Natural killer cell treated with Interleukin-12 subunit alpha and Interleukin-12 subunit beta and Interleukin-15 and Interleukin-18, amount 100 ng/mL, for 72 hours (primary cell): Measurements from ENCODE around the gene ZNF267. TPM values are rescaled to one million over a fixed set of nuclear protein-coding genes. Genes with fewer than 3 reads are reported as not detected.
"Not testable (repeated sequence)": the region's sequence is repeated elsewhere in the genome, so short reads cannot be mapped to it uniquely, and the experiment has no call there.

Experiments
- ATAC-seq, 2 donors: fragments of 150-1000 bp; cut with Tn5 transposase in 1 of 2; sonication (Bioruptor Pico), chemical (Tn5 transposase) in 1 of 2; 2 replicates each; pipeline ENCODE4 v1.10.0; 2021
- DNase-seq: peaks from one replicate; pipeline ENCODE4 v3.0.0; 2022; ENCODE audit warnings: low spot score
- H3K27ac Mint-ChIP-seq, 2 donors: 1 replicate in 1 of 2; 2 replicates in 1 of 2; pipeline ENCODE4 v1.8.0; 2022; ENCODE audit warnings: mixed read lengths in 2 of 2, mild to moderate bottlenecking in 1 of 2, moderate library complexity in 1 of 2
- H3K27me3 Mint-ChIP-seq, 2 donors: 1 replicate in 1 of 2; 2 replicates in 1 of 2; pipeline ENCODE4 v1.8.0; 2022; ENCODE audit warnings: mixed read lengths in 2 of 2
- H3K36me3 Mint-ChIP-seq: one replicate; pipeline ENCODE4 v1.8.0; 2022; ENCODE audit warnings: mixed read lengths
- H3K4me1 Mint-ChIP-seq, 2 donors: 1 replicate in 1 of 2; 2 replicates in 1 of 2; pipeline ENCODE4 v1.8.0; 2022; ENCODE audit warnings: low read depth in 2 of 2, mixed read lengths in 2 of 2, mild to moderate bottlenecking in 1 of 2
- H3K4me3 Mint-ChIP-seq: one replicate; pipeline ENCODE4 v1.8.0; 2022; ENCODE audit warnings: mixed read lengths
- H3K9me3 Mint-ChIP-seq: 2 replicates; pipeline ENCODE4 v1.8.0; 2022; ENCODE audit warnings: mixed read lengths
- total RNA-seq, 2 donors: library from RNA; stranded (reverse); gene quantifications; one replicate each; pipeline ENCODE4 v1.2.3, GENCODE V29; 2022

ZNF267 gene
- total RNA-seq, 2 donors from 2014 or later = 95.3 to 129 TPM

DNA sequence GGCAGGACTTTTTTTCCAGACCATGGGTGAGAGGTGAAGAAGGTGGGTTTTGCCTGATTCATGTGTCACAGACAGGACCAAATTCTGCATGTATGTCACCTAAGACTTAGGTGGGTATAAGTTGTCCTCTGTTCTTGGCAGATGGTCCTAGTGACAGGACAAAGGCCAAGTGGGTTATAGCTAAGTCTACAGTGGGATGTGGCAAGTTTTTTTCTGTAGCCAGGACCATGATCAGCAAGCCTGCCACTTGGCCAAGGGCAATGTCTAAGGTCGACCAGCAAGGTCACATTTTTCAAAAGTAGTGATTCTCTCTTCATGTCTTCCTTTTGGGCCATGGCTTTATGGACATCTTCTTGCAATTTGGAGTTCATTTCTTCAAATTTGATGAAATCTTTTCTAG, 20.2 kb downstream of the ZNF267 start:
- peaks cover 90% of the 10 kb centered on the region for H3K36me3 Mint-ChIP-seq
- DNase-seq (no peak), ATAC-seq (no peak)
- H3K27me3 Mint-ChIP-seq = no peaks in the 10 kb centered on the region
- peak overlapping the region in 1 of 2 donors; percentile 58 for H3K27ac Mint-ChIP-seq
- H3K4me3 Mint-ChIP-seq = no peak overlapping the region
- H3K4me1 Mint-ChIP-seq = peaks cover 44 to 65% of the 10 kb centered on the region in 2 donors
- peaks cover 15% of the 10 kb centered on the region for H3K9me3 Mint-ChIP-seq

DNA sequence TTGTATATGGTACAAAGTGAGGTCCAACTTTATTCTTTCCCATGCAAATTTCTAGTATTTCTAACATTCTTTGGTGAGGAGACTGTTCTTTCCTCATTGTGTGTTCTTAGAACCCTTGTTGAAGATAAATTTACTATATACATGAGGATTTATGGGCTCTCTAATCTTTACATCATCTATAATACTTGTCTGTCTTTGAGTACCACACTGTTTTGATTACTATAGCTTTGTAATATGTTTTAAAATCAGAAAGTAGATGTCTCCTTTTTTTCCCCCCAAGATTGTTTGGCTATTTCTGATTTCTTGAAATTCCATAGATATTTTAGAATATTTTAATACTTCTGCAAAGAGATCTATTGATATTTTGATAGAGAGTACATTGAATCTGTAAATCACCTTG, 23.7 kb downstream of the ZNF267 start:
- Mint-ChIP-seq H3K36me3 (peaks cover 79% of the 10 kb centered on the region), H3K27me3 (no peaks in the 10 kb centered on the region), H3K4me1 (peaks cover 28 to 52% of the 10 kb centered on the region in 2 donors), H3K9me3 (peaks cover 10% of the 10 kb centered on the region), H3K4me3 (no peak overlapping the region), H3K27ac (no peak overlapping the region)
- DNase-seq (no peak), ATAC-seq (no peak)

DNA sequence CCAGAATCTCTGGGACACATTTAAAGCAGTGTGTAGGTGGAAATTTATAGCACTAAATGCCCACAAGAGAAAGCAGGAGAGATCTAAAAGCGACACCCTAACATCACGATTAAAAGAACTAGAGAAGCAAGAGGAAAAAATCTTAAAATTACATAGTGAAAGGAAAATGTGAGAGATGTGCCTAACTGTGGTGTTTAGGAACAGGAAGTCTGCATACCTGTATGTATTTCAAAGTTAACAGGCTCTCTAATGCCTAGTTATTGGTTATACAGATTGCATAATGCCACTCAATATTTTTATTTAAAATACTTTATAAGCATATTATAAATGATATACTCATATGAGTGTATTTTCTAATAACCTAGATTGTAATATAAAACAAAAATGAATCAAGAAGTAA, 25.9 kb downstream of the ZNF267 start:
- no peaks in the 10 kb centered on the region for H3K27me3 Mint-ChIP-seq
- peaks cover 18% of the 10 kb centered on the region for H3K9me3 Mint-ChIP-seq
- H3K27ac Mint-ChIP-seq = peak overlapping the region in 1 of 2 donors; percentile 27
- H3K36me3 Mint-ChIP-seq = peaks cover 80% of the 10 kb centered on the region
- peak overlapping the region; percentile 23 for H3K4me3 Mint-ChIP-seq
- peaks cover 34 to 54% of the 10 kb centered on the region in 2 donors for H3K4me1 Mint-ChIP-seq
- DNase-seq (no peak), ATAC-seq (no peak)

DNA sequence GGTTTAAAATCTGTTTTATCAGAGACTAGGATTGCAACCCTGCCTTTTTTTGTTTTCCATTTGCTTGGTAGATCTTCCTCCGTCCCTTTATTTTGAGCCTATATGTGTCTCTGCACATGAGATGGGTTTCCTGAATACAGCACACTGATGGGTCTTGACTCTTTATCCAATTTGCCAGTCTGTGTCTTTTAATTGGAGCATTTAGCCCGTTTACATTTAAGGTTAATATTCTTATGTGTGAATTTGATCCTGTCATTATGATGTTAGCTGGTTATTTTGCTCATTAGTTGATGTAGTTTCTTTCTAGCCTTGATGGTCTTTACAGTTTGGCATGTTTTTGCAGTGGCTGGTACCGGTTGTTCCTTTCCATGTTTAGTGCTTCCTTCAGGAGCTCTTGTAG, 31.0 kb downstream of the ZNF267 start:
- peaks cover 29% of the 10 kb centered on the region for H3K9me3 Mint-ChIP-seq

DNA sequence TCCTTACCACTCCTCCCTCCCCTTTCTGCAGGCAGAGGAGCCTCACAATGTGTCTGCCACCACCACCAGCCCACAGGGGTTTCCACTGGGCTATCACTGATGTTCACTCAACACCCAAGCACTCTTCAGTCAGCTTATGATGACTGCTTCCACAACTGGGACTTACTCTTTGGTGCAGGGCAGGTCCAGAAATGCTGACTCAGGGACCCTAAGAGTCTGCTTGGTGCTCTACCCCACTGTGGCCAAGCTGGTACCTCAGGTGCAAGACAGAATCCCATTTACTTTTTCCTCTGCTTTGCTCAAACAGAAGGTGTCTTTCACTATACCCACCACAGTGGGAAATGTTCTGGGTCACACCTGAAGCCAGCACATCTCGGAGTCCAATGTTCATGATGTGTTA, 40.1 kb downstream of the ZNF267 start:
- peaks cover 89% of the 10 kb centered on the region for H3K36me3 Mint-ChIP-seq
- peaks cover 32% of the 10 kb centered on the region for H3K9me3 Mint-ChIP-seq
- peaks cover 32% of the 10 kb centered on the region in 2 donors for H3K4me1 Mint-ChIP-seq
- ATAC-seq (no peak), DNase-seq (no peak)
- no peak overlapping the region for H3K4me3 Mint-ChIP-seq
- H3K27me3 Mint-ChIP-seq = no peaks in the 10 kb centered on the region
- H3K27ac Mint-ChIP-seq = no peak overlapping the region

More for the DNA sequence above, 31.0 kb downstream of the ZNF267 start:
- not testable (repeated sequence) for ATAC-seq, H3K27me3 Mint-ChIP-seq, H3K27ac Mint-ChIP-seq, DNase-seq
- Mint-ChIP-seq H3K4me3 (peak overlapping the region; percentile 52), H3K4me1 (peaks cover 37 to 52% of the 10 kb centered on the region in 2 donors), H3K36me3 (peaks cover 71% of the 10 kb centered on the region)

DNA sequence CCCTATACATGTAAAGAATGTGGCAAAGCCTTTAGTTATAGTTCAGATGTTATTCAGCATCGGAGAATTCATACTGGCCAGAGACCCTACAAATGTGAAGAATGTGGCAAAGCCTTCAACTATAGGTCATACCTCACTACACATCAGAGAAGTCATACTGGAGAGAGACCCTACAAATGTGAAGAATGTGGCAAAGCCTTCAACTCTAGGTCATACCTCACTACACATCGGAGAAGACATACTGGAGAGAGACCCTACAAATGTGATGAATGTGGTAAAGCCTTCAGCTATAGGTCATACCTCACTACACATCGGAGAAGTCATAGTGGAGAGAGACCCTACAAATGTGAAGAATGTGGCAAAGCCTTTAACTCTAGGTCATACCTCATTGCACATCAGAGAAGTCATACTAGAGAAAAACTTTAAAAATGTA, 42.5 kb downstream of the ZNF267 start:
- DNase-seq (no peak), ATAC-seq (no peak)
- Mint-ChIP-seq H3K4me3 (peak overlapping the region; percentile 25), H3K27ac (peak overlapping the region; percentile 48 to 76), H3K4me1 (peaks cover 22 to 24% of the 10 kb centered on the region in 2 donors), H3K27me3 (no peaks in the 10 kb centered on the region), H3K36me3 (peaks cover 83% of the 10 kb centered on the region), H3K9me3 (peaks cover 32% of the 10 kb centered on the region)

DNA sequence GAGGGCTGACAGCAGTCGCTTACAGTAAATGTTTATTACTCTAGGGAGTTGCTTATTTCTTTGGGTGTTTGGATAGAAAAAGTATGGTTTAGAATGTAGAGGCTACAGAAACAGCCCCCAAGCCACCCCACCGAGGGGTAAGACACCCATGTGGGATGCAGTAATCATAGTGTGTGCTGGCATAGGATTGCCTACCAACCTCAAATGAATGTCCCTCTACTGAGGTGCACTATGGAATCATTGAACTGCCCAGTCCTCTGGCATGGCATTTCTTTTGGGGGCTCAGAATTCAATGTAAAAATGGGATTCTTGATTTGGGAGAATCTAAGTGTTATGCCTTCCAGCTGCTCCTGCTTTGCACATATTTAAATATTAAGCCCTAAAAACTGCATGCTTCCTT, 46.8 kb downstream of the ZNF267 start:
- H3K27ac Mint-ChIP-seq = peak overlapping the region in 1 of 2 donors; percentile 38
- no peak overlapping the region for H3K4me3 Mint-ChIP-seq
- no peak for ATAC-seq
- no peak for DNase-seq
- peaks cover 72% of the 10 kb centered on the region for H3K36me3 Mint-ChIP-seq
- H3K9me3 Mint-ChIP-seq = peaks cover 27% of the 10 kb centered on the region
- no peaks in the 10 kb centered on the region for H3K27me3 Mint-ChIP-seq
- peaks cover 4 to 6% of the 10 kb centered on the region in 2 donors for H3K4me1 Mint-ChIP-seq

DNA sequence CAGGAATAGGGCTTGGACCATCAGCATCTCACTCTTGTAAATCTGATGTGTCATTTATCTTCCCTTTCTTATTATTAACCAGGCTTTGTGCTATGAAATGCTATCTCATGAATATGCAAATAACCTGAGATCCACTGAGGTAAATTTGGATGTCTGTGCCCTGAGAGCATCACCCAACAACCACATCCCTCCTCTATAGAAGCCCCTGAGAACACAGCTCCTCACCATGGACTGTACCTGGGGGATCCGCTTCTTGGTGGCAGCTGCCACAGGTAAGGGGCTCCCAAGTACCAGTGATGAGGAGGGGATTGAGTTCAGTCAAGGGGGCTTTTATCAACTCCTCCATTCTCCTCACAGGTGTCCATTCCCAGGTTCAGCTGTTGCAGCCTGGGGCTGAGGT, 78.2 kb downstream of the ZNF267 start:
- H3K36me3 Mint-ChIP-seq, H3K4me1 Mint-ChIP-seq, H3K27ac Mint-ChIP-seq, ATAC-seq, H3K27me3 Mint-ChIP-seq, H3K4me3 Mint-ChIP-seq, DNase-seq, H3K9me3 Mint-ChIP-seq: not testable (repeated sequence)

DNA sequence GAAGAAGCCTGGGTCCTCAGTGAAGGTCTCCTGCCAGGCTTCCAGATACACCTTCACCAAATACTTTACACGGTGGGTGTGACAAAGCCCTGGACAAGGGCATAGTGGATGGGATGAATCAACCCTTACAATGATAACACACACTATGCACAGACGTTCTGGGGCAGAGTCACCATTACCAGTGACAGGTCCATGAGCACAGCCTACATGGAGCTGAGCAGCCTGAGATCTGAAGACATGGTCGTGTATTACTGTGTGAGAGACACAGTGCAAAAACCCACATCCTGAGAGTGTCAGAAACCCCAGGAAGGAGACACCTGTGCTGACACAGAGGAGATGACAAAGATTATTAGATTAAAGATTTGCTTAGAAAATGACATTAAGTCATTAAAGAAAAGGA, 78.6 kb downstream of the ZNF267 start:
- not testable (repeated sequence) for DNase-seq, H3K4me1 Mint-ChIP-seq, H3K9me3 Mint-ChIP-seq, ATAC-seq, H3K4me3 Mint-ChIP-seq, H3K27ac Mint-ChIP-seq, H3K27me3 Mint-ChIP-seq, H3K36me3 Mint-ChIP-seq

DNA sequence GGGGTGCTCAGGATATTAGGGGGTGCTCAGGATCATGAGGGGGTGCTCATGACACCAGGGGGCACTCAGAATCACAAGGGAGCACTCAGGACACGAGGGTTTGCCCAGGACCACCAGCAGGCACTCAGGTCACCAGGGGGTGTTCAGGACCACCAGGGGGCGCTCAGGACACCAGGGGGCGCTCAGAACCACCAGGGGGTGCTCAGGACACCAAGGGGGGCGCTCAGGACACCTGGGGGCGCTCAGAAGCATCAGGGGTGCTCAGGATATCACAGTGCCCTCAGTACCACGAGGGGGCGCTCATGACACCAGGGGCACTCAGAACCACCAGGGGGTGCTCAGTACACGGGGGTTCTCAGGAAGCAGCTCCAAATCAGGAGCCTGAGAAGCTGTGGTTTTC, 82.6 kb downstream of the ZNF267 start:
- not testable (repeated sequence) for ATAC-seq, H3K4me3 Mint-ChIP-seq, H3K27ac Mint-ChIP-seq, H3K9me3 Mint-ChIP-seq, H3K27me3 Mint-ChIP-seq, H3K36me3 Mint-ChIP-seq, DNase-seq
- peaks cover 6 to 15% of the 10 kb centered on the region in 2 donors for H3K4me1 Mint-ChIP-seq

DNA sequence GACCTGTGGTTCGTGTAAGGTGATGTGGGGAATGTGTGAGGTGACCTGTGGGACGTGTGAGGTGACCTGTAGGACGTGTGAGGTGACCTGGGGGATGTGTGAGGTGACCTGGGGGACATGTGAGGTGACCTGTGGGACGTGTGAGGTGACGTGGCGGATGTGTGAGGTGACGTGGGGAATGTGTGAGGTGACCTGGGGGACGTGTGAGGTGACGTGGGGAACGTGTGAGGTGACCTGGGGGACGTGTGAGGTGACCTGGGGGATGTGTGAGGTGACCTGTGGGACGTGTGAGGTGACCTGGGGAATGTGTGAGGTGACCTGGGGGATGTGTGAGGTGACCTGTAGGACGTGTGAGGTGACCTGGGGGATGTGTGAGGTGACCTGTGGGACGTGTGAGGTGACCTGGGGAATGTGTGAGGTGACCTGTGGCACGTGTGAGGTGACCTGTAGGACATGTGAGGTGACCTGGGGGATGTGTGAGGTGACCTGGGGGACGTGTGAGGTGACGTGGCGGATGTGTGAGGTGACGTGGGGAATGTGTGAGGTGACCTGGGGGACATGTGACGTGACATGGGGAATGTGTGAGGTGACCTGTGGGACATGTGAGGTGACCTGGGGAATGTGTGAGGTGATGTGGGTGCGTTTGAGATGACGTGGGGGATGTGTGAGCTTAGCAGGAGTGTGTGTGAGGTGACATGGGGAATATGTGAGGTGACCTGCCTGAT, 86.7 kb downstream of the ZNF267 start:
- H3K9me3 Mint-ChIP-seq, ATAC-seq, DNase-seq, H3K36me3 Mint-ChIP-seq, H3K27me3 Mint-ChIP-seq: not testable (repeated sequence)
- Mint-ChIP-seq H3K4me1 (peaks cover 6 to 15% of the 10 kb centered on the region in 2 donors), H3K27ac (peak overlapping the region; percentile 35 to 65), H3K4me3 (peak overlapping the region; percentile 25)
